ENCODE results near the gene IFIT2.

The IFIT2 gene

GRCh38 chr10:89344156-89344555, 42.3 kb downstream of the IFIT2 start:
- no peak for DNase-seq

- no peak for DNase-seq
Observed at GRCh38 chr10:89345367-89346000, 43.6 kb downstream of the IFIT2 start.

DNA sequence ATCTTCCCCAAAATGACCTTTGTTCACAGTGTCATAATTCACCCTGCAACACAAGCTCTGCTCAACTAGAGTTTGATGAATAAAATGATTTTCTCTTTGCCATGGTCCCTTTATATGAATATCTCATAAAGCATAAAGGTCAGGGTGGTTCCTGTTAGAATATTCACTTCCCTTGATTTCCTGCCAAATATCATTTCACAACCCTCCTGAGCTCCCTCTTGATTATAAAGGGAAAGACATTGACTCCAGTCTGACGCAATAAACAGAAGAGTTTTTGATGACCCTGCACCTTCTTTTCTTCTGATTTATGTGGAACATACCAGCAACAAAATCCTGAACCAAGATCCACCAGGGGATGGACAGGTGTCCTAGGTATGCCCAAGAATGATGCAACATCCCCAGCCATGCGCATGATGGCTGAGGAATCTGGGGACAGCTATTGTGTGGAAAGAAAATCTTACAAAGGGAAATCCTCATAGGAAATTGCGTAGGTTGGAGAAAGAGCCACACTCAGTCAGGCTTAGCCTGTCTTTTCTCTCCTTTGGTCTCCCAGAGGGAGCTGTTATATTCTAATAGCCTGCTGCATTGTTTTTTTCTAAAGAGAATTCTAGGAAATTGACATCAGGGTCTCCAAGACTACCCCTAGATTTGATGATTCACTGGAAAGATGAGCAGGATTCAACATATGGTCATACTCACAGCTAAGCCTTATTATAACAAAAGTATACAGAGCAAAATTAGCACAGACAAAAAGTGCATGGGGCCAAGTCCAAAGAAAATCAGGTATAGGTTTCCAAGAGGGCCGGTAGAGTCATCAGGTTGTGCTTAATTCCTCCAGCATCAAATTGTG, 44.8 kb downstream of the IFIT2 start:
- no peak for DNase-seq

DNA sequence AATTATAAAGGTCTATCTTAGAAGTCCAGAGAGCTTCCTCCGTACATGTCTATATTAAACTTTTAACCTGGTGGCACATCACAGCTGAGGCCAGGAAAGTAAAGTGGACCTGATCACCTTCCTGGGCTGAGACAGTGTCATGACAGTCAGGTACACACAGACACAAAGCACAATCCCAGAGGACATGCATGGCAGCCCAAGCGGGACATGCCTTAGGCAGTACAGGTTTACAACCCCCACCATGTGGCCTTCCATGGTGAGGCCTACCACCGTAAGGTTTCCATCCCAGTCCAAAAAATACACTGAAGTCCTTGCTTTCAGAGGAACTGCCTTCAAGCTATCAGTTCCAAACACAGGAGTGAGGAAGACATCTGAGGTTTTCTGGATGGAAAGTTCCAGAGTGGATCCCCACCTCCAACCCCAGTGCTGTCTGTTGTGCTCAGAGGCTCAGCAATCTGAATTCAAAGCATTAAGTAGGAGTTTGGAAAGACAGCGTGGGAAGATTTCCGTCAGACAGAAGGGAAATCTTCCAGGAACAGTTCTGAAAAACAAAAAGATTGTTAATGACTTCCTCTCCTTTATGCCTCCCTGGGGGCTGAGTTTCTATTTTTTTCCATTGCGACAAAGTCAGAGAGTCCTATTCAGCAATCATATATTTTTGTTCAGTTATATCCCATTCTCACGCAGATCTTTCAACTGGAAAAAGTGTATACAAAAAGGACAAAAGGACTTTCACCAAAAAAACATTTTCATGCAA, 46.0 kb downstream of the IFIT2 start:
- no peak for DNase-seq

- DNase-seq, result no peak
Observed at GRCh38 chr10:89348481-89348880, 46.6 kb downstream of the IFIT2 start.

DNA sequence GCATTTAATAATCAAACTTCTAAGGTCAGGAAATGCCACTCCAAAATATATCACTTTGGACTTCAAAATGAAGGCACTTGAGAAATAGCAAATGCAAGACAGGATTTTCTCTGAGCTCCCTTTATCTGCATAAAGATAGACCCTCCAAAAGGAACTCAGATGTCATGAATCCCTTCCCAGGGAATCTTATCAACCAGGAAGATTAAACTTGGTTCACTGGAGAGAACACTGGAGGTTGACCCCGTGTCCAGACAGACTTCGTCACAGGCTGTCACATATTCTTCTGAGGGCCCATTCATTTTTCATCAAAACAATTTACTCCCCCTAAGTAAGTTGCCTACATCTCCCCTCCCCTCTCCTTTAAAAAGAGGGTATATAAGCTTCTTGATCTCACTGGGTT, 47.1 kb downstream of the IFIT2 start:
- no peak for DNase-seq

DNA sequence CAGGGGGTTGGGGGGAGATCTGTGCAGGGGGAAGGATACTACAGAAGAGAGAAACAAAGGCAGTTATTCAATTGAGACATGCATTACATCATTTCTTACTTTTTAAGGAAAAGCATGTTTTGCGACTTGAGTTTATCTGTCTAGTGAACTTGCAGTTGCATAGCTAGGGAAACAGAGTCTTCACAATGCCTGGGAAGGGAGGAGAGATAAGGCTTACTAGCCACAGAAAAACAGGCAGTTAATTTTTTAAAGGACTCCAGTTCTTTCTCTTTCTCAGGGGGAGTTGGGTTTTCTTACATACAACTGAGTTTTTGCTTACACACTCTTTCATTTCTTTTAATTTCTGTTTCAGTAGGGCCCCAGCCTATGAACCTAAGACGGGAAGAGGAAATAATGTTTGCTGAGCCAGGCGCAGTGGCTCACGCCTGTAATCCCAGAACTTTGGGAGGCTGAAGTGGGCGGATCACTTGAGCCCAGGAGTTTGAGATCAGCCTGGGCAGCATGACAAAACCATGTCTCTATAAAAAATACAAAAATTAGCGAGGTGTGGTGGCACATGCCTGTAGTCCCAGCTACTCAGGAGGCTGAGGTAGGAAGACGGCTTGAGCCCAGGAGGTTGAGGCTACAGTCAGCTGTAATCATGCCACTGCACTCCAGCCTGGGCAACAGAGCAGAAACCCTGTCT, 48.9 kb downstream of the IFIT2 start:
- DNase-seq, result peak; percentile 52

GRCh38 chr10:89351412-89351779, 49.5 kb downstream of the IFIT2 start:
- DNase-seq, result no peak

GRCh38 chr10:89351780-89352597, 50.1 kb downstream of the IFIT2 start:
- DNase-seq, result no peak

DNA sequence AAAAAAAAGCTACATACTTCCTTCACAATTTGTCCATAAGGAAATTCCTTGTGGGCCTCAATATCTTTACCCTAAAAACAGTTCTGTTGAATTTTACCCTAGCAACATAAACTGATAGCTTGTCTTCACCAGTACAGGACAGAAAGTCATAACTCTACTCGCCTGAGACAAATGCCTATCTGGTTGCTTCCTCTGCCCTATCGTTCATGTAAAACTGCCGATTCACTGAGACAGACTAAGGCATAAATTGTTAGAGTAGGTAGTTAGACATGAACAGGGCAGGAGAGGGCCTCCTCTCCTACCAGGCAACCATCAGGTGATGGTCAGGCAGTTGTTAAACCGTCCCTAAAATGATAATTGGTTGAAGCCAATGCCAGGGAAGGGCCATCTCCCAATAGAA, 51.0 kb downstream of the IFIT2 start:
- DNase-seq, result no peak

DNA sequence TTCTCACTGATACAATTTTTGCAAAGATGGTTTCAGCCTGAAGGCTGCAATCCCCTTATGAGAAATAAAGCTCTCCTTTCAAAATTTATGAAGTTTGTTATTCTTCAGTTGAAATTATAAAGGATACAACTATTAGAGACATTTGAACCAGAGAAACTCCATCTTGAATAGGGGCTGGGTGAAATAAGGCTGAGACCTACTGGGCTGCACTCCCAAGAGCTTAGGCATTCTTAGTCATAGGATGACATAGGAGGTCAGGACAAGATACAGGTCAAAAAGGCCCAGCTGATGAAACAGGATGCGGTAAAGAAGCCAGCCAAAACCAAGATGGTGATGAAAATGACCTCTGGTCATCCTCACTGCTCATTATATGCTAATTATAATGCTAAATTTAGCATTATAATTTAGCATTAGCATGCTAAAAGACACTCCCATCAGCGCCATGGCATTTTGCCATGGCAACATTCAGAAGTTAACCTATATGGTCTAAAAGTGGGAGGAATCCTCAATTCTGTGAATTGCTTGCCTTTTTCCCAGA, 53.6 kb downstream of the IFIT2 start:
- DNase-seq, result no peak

DNA sequence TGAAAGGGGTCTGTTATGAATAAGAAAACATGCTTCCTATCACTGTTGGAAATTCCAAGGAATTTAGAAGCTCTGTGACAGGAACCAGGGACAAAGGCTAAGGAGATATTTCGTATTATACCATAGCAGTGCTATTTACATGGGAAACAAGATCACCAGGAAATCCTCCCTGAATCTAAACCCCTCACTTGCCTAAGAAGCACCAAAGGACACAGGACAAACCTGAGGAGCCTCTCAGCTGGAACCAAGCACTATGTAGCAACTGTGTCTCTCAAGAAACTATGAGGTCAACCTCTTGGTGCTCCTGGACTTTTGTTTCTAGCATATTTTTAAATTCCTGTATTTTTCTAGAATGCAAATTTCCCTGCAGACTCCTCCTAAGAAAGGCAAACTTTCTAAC, 55.2 kb downstream of the IFIT2 start:
- no peak for DNase-seq

- DNase-seq, result no peak
Observed at GRCh38 chr10:89357975-89358374, 56.1 kb downstream of the IFIT2 start.

Measured in activated effector memory CD4-positive, alpha-beta T cell treated with anti-CD3 and anti-CD28 coated beads, Interleukin-2, amount 50 U/mL, for 16 hours (primary cell).